ENCODE data around the gene GRIK4.
A peak's percentile ranks its signal among the peaks of the same experiment; 100 is the strongest.
"Not testable (repeated sequence)": the region's sequence is repeated elsewhere in the genome, so short reads cannot be mapped to it uniquely, and the experiment has no call there.

Gene GRIK4

GRCh38 chr11:120974965-120975364 is 463.4 kb downstream of the GRIK4 start:
- DNase-seq: no peak

GRCh38 chr11:120977266-120978137 is 466.0 kb downstream of the GRIK4 start:
- no peak for DNase-seq

- DNase-seq: no peak
These were observed 467.2 kb downstream of the GRIK4 start for GRCh38 chr11:120978701-120979100.

- DNase-seq: peak; percentile 73
These were observed 474.4 kb downstream of the GRIK4 start for GRCh38 chr11:120985718-120986569.

GRCh38 chr11:120988603-120989002 is 477.1 kb downstream of the GRIK4 start:
- no peak for DNase-seq

- no peak for DNase-seq
These were observed 480.5 kb downstream of the GRIK4 start for GRCh38 chr11:120991830-120992686.

GRCh38 chr11:120994091-120994859 is 482.7 kb downstream of the GRIK4 start:
- DNase-seq: peak; percentile 8

GRCh38 chr11:120995184-120995583 is 483.6 kb downstream of the GRIK4 start:
- no peak for DNase-seq

GRCh38 chr11:120996973-120997372 is 485.4 kb downstream of the GRIK4 start:
- no peak for DNase-seq

- no peak for DNase-seq
These were observed 487.0 kb downstream of the GRIK4 start for GRCh38 chr11:120998581-120998980.

- no peak for DNase-seq
These were observed 492.8 kb downstream of the GRIK4 start for GRCh38 chr11:121004206-121004840.

- DNase-seq: no peak
These were observed 495.4 kb downstream of the GRIK4 start for GRCh38 chr11:121006922-121007321.

GRCh38 chr11:121008551-121008950 is 497.0 kb downstream of the GRIK4 start:
- DNase-seq: no peak

GRCh38 chr11:121012091-121012490 is 500.5 kb downstream of the GRIK4 start:
- no peak for DNase-seq

GRCh38 chr11:121018746-121019145 is 507.2 kb downstream of the GRIK4 start:
- DNase-seq: no peak

- not testable (repeated sequence) for DNase-seq
These were observed 510.2 kb downstream of the GRIK4 start for GRCh38 chr11:121021718-121022117.

GRCh38 chr11:121023848-121024751 is 512.6 kb downstream of the GRIK4 start, which contains the start of gene TBCEL:
Gene TBCEL, plus strand, starts transcription at chr11:121024102. Its CDS starts 21,589 bp downstream, at chr11:121045691.
- DNase-seq: peak; percentile 93

- peak; percentile 58 for DNase-seq
These were observed 513.4 kb downstream of the GRIK4 start for GRCh38 chr11:121024989-121025388.

GRCh38 chr11:121029153-121029552 is 517.6 kb downstream of the GRIK4 start:
- DNase-seq: no peak

- DNase-seq: no peak
These were observed 518.4 kb downstream of the GRIK4 start for GRCh38 chr11:121029813-121030445.

All from hematopoietic multipotent progenitor cell treated with erythropoietin and hydrocortisone succinate and interleukin-3 and kit ligand, for 4 days (in vitro differentiated cells).